Mesothelial cell of epicardium (in vitro differentiated cells): ENCODE data around the gene ITPKC. TPM values are rescaled to one million over a fixed set of nuclear protein-coding genes. Genes with fewer than 3 reads are reported as not detected.
"Not testable (repeated sequence)": the region's sequence is repeated elsewhere in the genome, so short reads cannot be mapped to it uniquely, and the experiment has no call there.

Experiments
- DNase-seq, 2 experiments: peaks; one replicate each; pipeline ENCODE4 v3.0.0; 2021; ENCODE audit warnings: low spot score in 2 of 2; ENCODE audit not compliant: unreplicated experiment in 2 of 2
- H3K27ac Mint-ChIP-seq: 2 replicates; pipeline ENCODE4 v1.8.0; 2021; ENCODE audit warnings: mixed read lengths
- H3K27me3 Mint-ChIP-seq: 2 replicates; pipeline ENCODE4 v1.8.0; 2021; ENCODE audit warnings: low read depth, mixed read lengths
- H3K36me3 Mint-ChIP-seq: 2 replicates; pipeline ENCODE4 v1.8.0; 2021; ENCODE audit warnings: mixed read lengths
- H3K4me1 Mint-ChIP-seq: 2 replicates; pipeline ENCODE4 v1.8.0; 2021; ENCODE audit warnings: mixed read lengths
- H3K4me3 Mint-ChIP-seq: 2 replicates; pipeline ENCODE4 v1.8.0; 2021; ENCODE audit warnings: mild to moderate bottlenecking, moderate library complexity, mixed read lengths
- H3K9me3 Mint-ChIP-seq: 2 replicates; pipeline ENCODE4 v1.8.0; 2021; ENCODE audit warnings: mixed read lengths
- CTCF ChIP-seq: fragments of 200-600 bp; sonication (generic); IDR thresholded peaks from one replicate; pipeline ENCODE4 v1.5.0; 2021; ENCODE audit warnings: antibody characterized with exemption; ENCODE audit not compliant: unreplicated experiment
- total RNA-seq: library from RNA; stranded (reverse); gene quantifications from 3 replicates; pipeline ENCODE4 v1.2.1, GENCODE V29; 2021

ITPKC gene
- total RNA-seq, 1 donor from 2014 or later, result 28.3 TPM

- Mint-ChIP-seq H3K36me3 (peaks cover 35% of the 10 kb centered on the region), H3K9me3 (no peaks in the 10 kb centered on the region), H3K4me3 (no peak overlapping the region), H3K27ac (no peak overlapping the region), H3K4me1 (peaks cover 27% of the 10 kb centered on the region), H3K27me3 (no peaks in the 10 kb centered on the region)
- DNase-seq, result no peak
- no peak for TF ChIP-seq CTCF
Observed at GRCh38 chr19:40723661-40724254, 6.8 kb downstream of the ITPKC start.

GRCh38 chr19:40724315-40724714, 7.4 kb downstream of the ITPKC start:
- Mint-ChIP-seq H3K4me1 (peaks cover 26% of the 10 kb centered on the region), H3K4me3 (no peak overlapping the region), H3K36me3 (peaks cover 38% of the 10 kb centered on the region)

GRCh38 chr19:40724855-40725254, 7.9 kb downstream of the ITPKC start:
- Mint-ChIP-seq H3K4me1 (peaks cover 21% of the 10 kb centered on the region), H3K27me3 (no peaks in the 10 kb centered on the region), H3K4me3 (no peak overlapping the region), H3K36me3 (peaks cover 38% of the 10 kb centered on the region), H3K9me3 (no peaks in the 10 kb centered on the region), H3K27ac (no peak overlapping the region)
- TF ChIP-seq CTCF, result no peak
- no peak for DNase-seq

More at GRCh38 chr19:40724315-40724714, 7.4 kb downstream of the ITPKC start:
- Mint-ChIP-seq H3K27me3 (no peaks in the 10 kb centered on the region), H3K27ac (no peak overlapping the region), H3K9me3 (no peaks in the 10 kb centered on the region)
- no peak for DNase-seq
- TF ChIP-seq CTCF, result no peak

GRCh38 chr19:40726279-40726678, 9.4 kb downstream of the ITPKC start:
- Mint-ChIP-seq H3K9me3 (no peaks in the 10 kb centered on the region), H3K27ac (no peak overlapping the region), H3K36me3 (peaks cover 47% of the 10 kb centered on the region), H3K4me1 (peaks cover 8% of the 10 kb centered on the region), H3K4me3 (no peak overlapping the region), H3K27me3 (no peaks in the 10 kb centered on the region)
- TF ChIP-seq CTCF, result no peak
- no peak for DNase-seq

- H3K4me3 Mint-ChIP-seq, H3K27ac Mint-ChIP-seq, H3K27me3 Mint-ChIP-seq, H3K4me1 Mint-ChIP-seq, H3K9me3 Mint-ChIP-seq, DNase-seq: not testable (repeated sequence)
- H3K36me3 Mint-ChIP-seq, result peaks cover 51% of the 10 kb centered on the region
Observed at GRCh38 chr19:40730065-40730464, 13.2 kb downstream of the ITPKC start.

- not testable (repeated sequence) for H3K27me3 Mint-ChIP-seq, H3K4me1 Mint-ChIP-seq, H3K4me3 Mint-ChIP-seq, H3K27ac Mint-ChIP-seq, DNase-seq, H3K9me3 Mint-ChIP-seq
- peaks cover 47% of the 10 kb centered on the region for H3K36me3 Mint-ChIP-seq
Observed at GRCh38 chr19:40732304-40732703, 15.4 kb downstream of the ITPKC start.

- Mint-ChIP-seq H3K9me3 (no peaks in the 10 kb centered on the region), H3K27me3 (no peaks in the 10 kb centered on the region), H3K27ac (no peak overlapping the region), H3K4me1 (no peaks in the 10 kb centered on the region), H3K36me3 (peaks cover 46% of the 10 kb centered on the region), H3K4me3 (no peak overlapping the region)
- TF ChIP-seq CTCF, result no peak
- DNase-seq, result no peak
Observed at GRCh38 chr19:40733149-40733548, 16.2 kb downstream of the ITPKC start.
